Small intestine (tissue), 7 donors: ENCODE measurements around the gene PPP4R2. TPM values are rescaled to one million over a fixed set of nuclear protein-coding genes. Genes with fewer than 3 reads are reported as not detected.

Source experiments
- DNase-seq, 2 donors: peaks; one replicate each; pipeline versions ENCODE4 v3.0.0 to v3.0.0-alpha.2; 2013
- FAIRE-seq: peaks from 2 replicates; lab custom pipeline; 2012; peaks lifted over from hg19 to GRCh38; lab: Jason Lieb, UNC
- H3K27ac ChIP-seq, 3 donors: one replicate each; pipeline ENCODE4 v1.5.1; 2013; ENCODE audit warnings: low read length in 2 of 3, mild to moderate bottlenecking in 2 of 3, control low read depth in 1 of 3, inconsistent platforms in 1 of 3, low read depth in 1 of 3, moderate library complexity in 1 of 3
- H3K27me3 ChIP-seq, 3 donors: one replicate each; pipeline ENCODE4 v1.6.1; 2013; ENCODE audit warnings: low read length in 3 of 3, inconsistent platforms in 1 of 3; ENCODE audit not compliant: control insufficient read depth in 3 of 3, insufficient read depth in 3 of 3
- H3K36me3 ChIP-seq, 3 donors: one replicate each; pipeline ENCODE4 v1.6.1; 2013; ENCODE audit warnings: low read length in 3 of 3, inconsistent platforms in 1 of 3, low read depth in 1 of 3, mild to moderate bottlenecking in 1 of 3, moderate library complexity in 1 of 3; ENCODE audit not compliant: control insufficient read depth in 3 of 3, insufficient read depth in 2 of 3
- H3K4me1 ChIP-seq, 3 donors: one replicate each; pipeline ENCODE4 v1.6.1; 2013; ENCODE audit warnings: low read length in 2 of 3, inconsistent platforms in 1 of 3, low read depth in 1 of 3, mild to moderate bottlenecking in 1 of 3, moderate library complexity in 1 of 3; ENCODE audit not compliant: control insufficient read depth in 3 of 3, insufficient read depth in 2 of 3
- H3K4me3 ChIP-seq, 3 donors: one replicate each; pipeline ENCODE4 v1.5.1; 2013; ENCODE audit warnings: low read length in 3 of 3, control low read depth in 1 of 3, inconsistent platforms in 1 of 3, low read depth in 1 of 3, mild to moderate bottlenecking in 1 of 3, moderate library complexity in 1 of 3
- H3K9me3 ChIP-seq, 2 donors: one replicate each; pipeline ENCODE4 v1.6.1; 2013; ENCODE audit warnings: low read depth in 1 of 2, low read length in 1 of 2; ENCODE audit not compliant: control insufficient read depth in 2 of 2, insufficient read depth in 1 of 2
- WGBS, 3 donors: extraction: QIAGEN DNeasy Blood & Tissue Kit; methylation state at CpG; one replicate each; pipeline ENCODE4 v1.1.7; 2013; 5-methylcytosine and 5-hydroxymethylcytosine counted together
- polyA plus RNA-seq, 4 donors: library from polyadenylated mRNA; stranded (reverse) in 3 of 4; unstranded in 1 of 4; fragments of 200-250 nt in 3 of 4; fragments of 120-200 nt in 1 of 4; gene quantifications; one replicate each; pipeline versions ENCODE4 v1.2.1 to v1.2.3, GENCODE V29; 2013
- donor health status: healthy with polysubstance abuse.
- donor health status: control.
- donor health status: control.
- donor health status: Bipolar disorder and iron deficiency.
- donor health status: healthy.

The PPP4R2 gene
- polyA plus RNA-seq, 4 donors = 18.8 to 67.6 (median 24.1) TPM

- no peaks in the 10 kb centered on the region for H3K36me3 ChIP-seq
- H3K4me1 ChIP-seq = no peaks in the 10 kb centered on the region
- FAIRE-seq (no peak), DNase-seq (no peak)
- no peaks in the 10 kb centered on the region for H3K27me3 ChIP-seq
- 81 to 90% (median 87%) methylated on average over 2 of the region's 2 CpGs for WGBS, 3 donors
- no peak overlapping the region for H3K27ac ChIP-seq
- no peaks in the 10 kb centered on the region for H3K9me3 ChIP-seq
- H3K4me3 ChIP-seq = no peak overlapping the region
These were observed 87.6 kb downstream of the PPP4R2 start for GRCh38 chr3:73084170-73084569.

- WGBS, 3 donors = 19 to 30% (median 22%) methylated on average over 8 of the region's 8 CpGs
- H3K27me3 ChIP-seq = no peaks in the 10 kb centered on the region
- H3K4me3 ChIP-seq = no peak overlapping the region
- DNase-seq (peak; percentile 35 to 58), FAIRE-seq (no peak)
- no peaks in the 10 kb centered on the region for H3K36me3 ChIP-seq
- H3K4me1 ChIP-seq = no peaks in the 10 kb centered on the region
- H3K9me3 ChIP-seq = no peaks in the 10 kb centered on the region
- H3K27ac ChIP-seq = no peak overlapping the region
These were observed 89.5 kb downstream of the PPP4R2 start for GRCh38 chr3:73086071-73086494.

- H3K27ac ChIP-seq = no peak overlapping the region
- H3K4me1 ChIP-seq = no peaks in the 10 kb centered on the region
- no peaks in the 10 kb centered on the region for H3K27me3 ChIP-seq
- H3K4me3 ChIP-seq = no peak overlapping the region
- no peak for DNase-seq
- peaks cover 0 to 3% of the 10 kb centered on the region in 2 donors for H3K9me3 ChIP-seq
- 73 to 85% (median 80%) methylated on average over 6 of the region's 6 CpGs for WGBS, 3 donors
- H3K36me3 ChIP-seq = no peaks in the 10 kb centered on the region
- no peak for FAIRE-seq
These were observed 97.5 kb downstream of the PPP4R2 start for GRCh38 chr3:73094129-73094528.

- Histone ChIP-seq H3K36me3 (no peaks in the 10 kb centered on the region), H3K27me3 (no peaks in the 10 kb centered on the region), H3K9me3 (peaks cover 0 to 3% of the 10 kb centered on the region in 2 donors), H3K4me3 (no peak overlapping the region), H3K4me1 (no peaks in the 10 kb centered on the region), H3K27ac (no peak overlapping the region)
- 83 to 90% (median 88%) methylated on average over 12 of the region's 12 CpGs for WGBS, 3 donors
- FAIRE-seq (no peak), DNase-seq (no peak)
These were observed 98.3 kb downstream of the PPP4R2 start for GRCh38 chr3:73094951-73095350.

GRCh38 chr3:73096169-73096568 is 99.6 kb downstream of the PPP4R2 start:
- no peak overlapping the region for H3K27ac ChIP-seq
- no peak for DNase-seq
- H3K27me3 ChIP-seq = no peaks in the 10 kb centered on the region
- 77 to 89% (median 77%) methylated on average over 2 of the region's 2 CpGs for WGBS, 3 donors
- no peak overlapping the region for H3K4me3 ChIP-seq
- H3K36me3 ChIP-seq = no peaks in the 10 kb centered on the region
- H3K9me3 ChIP-seq = peaks cover 0 to 3% of the 10 kb centered on the region in 2 donors
- peaks cover 0 to 6% (median 0%) of the 10 kb centered on the region in 3 donors for H3K4me1 ChIP-seq
- FAIRE-seq = no peak

GRCh38 chr3:73098026-73098425 is 101.4 kb downstream of the PPP4R2 start:
- Histone ChIP-seq H3K27me3 (no peaks in the 10 kb centered on the region), H3K4me3 (no peak overlapping the region), H3K9me3 (peaks cover 0 to 3% of the 10 kb centered on the region in 2 donors), H3K36me3 (no peaks in the 10 kb centered on the region), H3K27ac (no peak overlapping the region), H3K4me1 (peaks cover 0 to 12% (median 0%) of the 10 kb centered on the region in 3 donors)
- WGBS, 3 donors = 84 to 91% (median 90%) methylated on average over 2 of the region's 2 CpGs
- FAIRE-seq (no peak), DNase-seq (no peak)

GRCh38 chr3:73098873-73099272 is 102.3 kb downstream of the PPP4R2 start:
- no peak for DNase-seq
- Histone ChIP-seq H3K36me3 (no peaks in the 10 kb centered on the region), H3K4me1 (peaks cover 0 to 12% (median 0%) of the 10 kb centered on the region in 3 donors), H3K4me3 (no peak overlapping the region), H3K27ac (no peak overlapping the region), H3K9me3 (peaks cover 0 to 3% of the 10 kb centered on the region in 2 donors), H3K27me3 (no peaks in the 10 kb centered on the region)
- WGBS, 3 donors = 81 to 86% (median 82%) methylated on average over 1 of the region's 1 CpG
- FAIRE-seq = no peak

GRCh38 chr3:73100741-73101559 is 104.3 kb downstream of the PPP4R2 start:
- H3K9me3 ChIP-seq = peaks cover 0 to 3% of the 10 kb centered on the region in 2 donors
- no peak overlapping the region for H3K4me3 ChIP-seq
- H3K27ac ChIP-seq = peak overlapping the region in 1 of 3 donors; percentile 29
- peaks cover 0 to 12% (median 0%) of the 10 kb centered on the region in 3 donors for H3K4me1 ChIP-seq
- peak; percentile 85 to 91 for DNase-seq
- H3K36me3 ChIP-seq = no peaks in the 10 kb centered on the region
- 19 to 25% (median 22%) methylated on average over 9 of the region's 9 CpGs for WGBS, 3 donors
- H3K27me3 ChIP-seq = no peaks in the 10 kb centered on the region
- no peak for FAIRE-seq
